ENCODE data around the gene GSC.
"Not testable (repeated sequence)": the region's sequence is repeated elsewhere in the genome, so short reads cannot be mapped to it uniquely, and the experiment has no call there.

GSC gene

GRCh38 chr14:94769391-94770250 lies at the start of gene GSC:
Gene GSC (minus strand): TSS chr14:94770113. CDS start chr14:94770015, 98 bp downstream.
- peak in 1 of 3 experiments; percentile 19 for DNase-seq (ENCODE audit: low read depth in 3 of 3)

- no peak for DNase-seq (ENCODE audit: low read depth in 3 of 3)
Observed at GRCh38 chr14:94819531-94819930, 49.6 kb upstream of the GSC start.

- DNase-seq (ENCODE audit: low read depth in 3 of 3) = no peak
Observed at GRCh38 chr14:94816113-94816512, 46.2 kb upstream of the GSC start.

DNA sequence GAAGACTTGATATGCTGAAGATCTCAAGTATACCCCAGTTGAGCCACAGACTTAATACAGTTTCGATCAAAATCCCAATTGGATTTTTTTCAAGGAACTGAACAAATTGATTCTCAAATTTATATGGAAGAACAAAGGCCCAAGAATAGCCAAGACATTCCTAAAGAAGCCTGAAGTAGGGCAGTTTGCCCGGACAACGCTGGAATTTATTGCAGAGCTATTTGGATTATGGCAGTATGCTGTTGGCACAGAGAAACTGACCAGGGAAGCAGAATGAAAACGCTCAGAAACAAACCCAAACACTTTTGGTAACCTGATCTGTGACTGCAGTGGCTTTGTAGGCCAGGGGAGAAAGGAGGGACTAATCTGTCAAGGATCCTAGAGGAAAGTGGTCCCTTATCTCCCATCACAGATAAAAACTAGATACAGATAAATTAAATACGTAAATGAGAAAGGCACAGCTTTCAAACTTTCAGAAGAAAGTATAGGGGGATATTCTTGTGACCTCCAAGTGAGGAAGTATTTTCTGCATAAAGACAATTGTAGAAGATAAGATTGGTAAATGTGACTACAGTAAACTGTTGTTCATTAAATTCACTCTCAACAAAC lies 35.9 kb upstream of the GSC start:
- DNase-seq (ENCODE audit: low read depth in 3 of 3) = no peak

DNA sequence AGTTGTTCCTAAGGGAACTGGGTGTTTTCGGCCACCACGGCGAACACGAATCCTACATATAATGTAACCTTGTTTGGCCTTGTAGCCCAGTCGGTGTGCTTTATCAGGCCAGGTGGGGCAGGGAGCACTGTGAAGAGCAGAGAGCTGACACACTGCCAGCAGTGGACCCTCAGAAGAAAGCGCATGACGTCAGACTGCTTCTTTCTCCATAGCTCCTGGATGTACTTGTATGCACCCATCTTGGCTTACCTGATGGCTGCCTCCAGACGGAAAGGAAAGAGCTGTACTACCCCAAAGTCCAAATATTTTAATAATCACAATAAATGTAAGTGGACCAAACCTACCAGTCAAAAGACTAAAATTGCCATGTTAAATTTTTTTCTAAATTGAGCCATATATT lies 31.3 kb upstream of the GSC start:
- no peak for DNase-seq (ENCODE audit: low read depth in 3 of 3)

GRCh38 chr14:94800764-94801163 lies 30.9 kb upstream of the GSC start:
- not testable (repeated sequence) for DNase-seq (ENCODE audit: low read depth in 3 of 3)

GRCh38 chr14:94797887-94798286 lies 28.0 kb upstream of the GSC start:
- DNase-seq (ENCODE audit: low read depth in 3 of 3) = no peak

DNA sequence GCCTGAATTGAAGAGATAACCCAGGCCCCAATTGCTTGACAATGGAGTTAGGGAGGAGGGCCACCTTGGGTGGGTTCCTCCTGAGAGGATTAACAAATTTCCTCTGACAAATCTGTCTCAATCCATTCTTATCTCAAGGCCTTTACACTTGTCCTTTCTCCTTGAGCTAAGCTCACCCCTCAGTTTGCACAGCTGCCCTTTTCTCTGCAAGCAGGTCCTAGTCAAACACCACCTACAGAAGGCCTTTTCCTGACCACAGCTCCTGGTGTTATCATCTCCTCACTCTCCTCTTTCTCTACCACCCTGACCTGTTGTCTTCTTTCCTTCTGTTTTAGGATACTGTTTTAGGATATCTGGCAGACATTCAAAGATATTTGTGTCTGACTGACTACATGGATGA lies 26.4 kb upstream of the GSC start:
- DNase-seq (ENCODE audit: low read depth in 3 of 3) = no peak

DNA sequence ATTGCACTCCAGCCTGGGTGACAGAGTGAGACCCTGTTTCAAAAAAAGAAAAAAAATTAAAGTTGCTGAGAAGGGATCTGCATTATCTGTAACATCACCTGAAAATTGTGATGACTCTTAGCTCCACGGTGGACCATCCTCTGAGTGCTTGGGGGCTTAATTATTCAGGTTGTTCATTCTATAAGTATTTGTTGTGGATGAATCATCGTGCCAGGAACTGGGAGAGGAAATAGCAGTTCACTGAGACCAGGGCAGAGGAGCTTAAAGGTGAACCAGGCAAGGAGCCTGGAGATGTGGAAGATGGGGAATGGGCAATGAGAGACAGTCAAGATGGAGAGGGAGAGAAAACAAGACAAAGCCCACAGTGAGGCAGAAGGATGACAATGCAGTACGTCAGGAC lies 25.5 kb upstream of the GSC start:
- DNase-seq (ENCODE audit: low read depth in 3 of 3) = no peak

DNA sequence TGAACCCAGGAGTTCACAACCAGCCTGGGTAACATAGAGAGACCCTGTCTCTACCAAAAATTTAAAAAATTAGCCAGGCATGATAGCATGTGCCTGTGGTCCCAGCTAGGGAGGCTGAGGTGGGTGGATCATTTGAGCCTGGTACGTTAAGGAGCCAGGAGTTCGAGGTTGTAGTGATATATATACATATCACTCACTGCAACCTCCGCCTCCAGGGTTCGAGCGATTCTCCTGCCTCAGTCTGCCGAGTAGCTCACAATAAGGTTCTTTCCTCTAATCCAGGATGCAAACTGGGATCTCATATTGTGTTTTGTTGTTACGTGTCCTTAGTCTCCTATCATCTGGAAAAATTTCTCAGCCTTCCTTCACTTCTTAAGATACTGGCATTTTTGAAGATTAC lies 24.0 kb upstream of the GSC start:
- no peak for DNase-seq (ENCODE audit: low read depth in 3 of 3)

GRCh38 chr14:94787655-94788054 lies 17.7 kb upstream of the GSC start:
- DNase-seq (ENCODE audit: low read depth in 3 of 3) = no peak

GRCh38 chr14:94787092-94787491 lies 17.2 kb upstream of the GSC start:
- no peak for DNase-seq (ENCODE audit: low read depth in 3 of 3)

- DNase-seq (ENCODE audit: low read depth in 3 of 3) = no peak
Observed at GRCh38 chr14:94780536-94781399, 10.9 kb upstream of the GSC start.

DNA sequence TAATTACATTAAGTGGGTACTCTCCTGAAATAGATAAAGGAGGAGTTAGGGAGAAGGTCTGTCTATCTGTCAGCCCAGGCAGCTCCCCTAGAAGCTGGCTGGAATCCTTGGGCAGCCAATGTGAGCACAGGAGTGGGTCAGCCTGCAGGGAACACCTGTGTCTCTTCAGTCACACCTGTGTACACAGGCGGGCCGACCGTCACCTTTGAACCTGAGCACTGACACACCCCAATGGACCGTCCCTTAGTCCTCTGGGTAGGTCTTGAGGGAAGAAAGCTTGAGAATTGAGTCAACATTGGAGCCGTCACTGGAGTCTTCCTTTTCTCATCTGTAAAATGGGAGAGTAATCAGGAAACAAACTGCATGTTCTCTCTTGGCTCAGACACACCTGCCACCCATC lies 9.8 kb upstream of the GSC start:
- no peak for DNase-seq (ENCODE audit: low read depth in 3 of 3)

DNA sequence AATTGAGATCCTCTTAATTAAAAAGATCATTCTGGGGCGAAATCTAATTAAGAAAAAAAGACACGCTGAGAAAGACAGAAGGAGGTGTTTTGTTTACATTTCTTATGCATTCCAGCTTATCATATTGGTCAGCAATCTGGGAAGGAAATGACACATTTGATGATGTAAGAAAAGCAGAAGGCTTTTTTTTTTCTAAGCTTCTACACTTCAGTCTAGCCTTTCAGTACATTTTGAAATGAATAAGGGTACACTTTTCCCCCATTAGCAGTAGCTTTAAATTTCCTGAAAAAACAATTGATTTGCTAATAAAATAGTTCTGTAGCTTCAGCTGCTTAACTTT lies 5.9 kb upstream of the GSC start:
- DNase-seq (ENCODE audit: low read depth in 3 of 3) = no peak

GRCh38 chr14:94775091-94775870 lies 5.4 kb upstream of the GSC start:
- DNase-seq (ENCODE audit: low read depth in 3 of 3) = no peak

GRCh38 chr14:94774344-94775090 lies 4.6 kb upstream of the GSC start:
- no peak for DNase-seq (ENCODE audit: low read depth in 3 of 3)

DNA sequence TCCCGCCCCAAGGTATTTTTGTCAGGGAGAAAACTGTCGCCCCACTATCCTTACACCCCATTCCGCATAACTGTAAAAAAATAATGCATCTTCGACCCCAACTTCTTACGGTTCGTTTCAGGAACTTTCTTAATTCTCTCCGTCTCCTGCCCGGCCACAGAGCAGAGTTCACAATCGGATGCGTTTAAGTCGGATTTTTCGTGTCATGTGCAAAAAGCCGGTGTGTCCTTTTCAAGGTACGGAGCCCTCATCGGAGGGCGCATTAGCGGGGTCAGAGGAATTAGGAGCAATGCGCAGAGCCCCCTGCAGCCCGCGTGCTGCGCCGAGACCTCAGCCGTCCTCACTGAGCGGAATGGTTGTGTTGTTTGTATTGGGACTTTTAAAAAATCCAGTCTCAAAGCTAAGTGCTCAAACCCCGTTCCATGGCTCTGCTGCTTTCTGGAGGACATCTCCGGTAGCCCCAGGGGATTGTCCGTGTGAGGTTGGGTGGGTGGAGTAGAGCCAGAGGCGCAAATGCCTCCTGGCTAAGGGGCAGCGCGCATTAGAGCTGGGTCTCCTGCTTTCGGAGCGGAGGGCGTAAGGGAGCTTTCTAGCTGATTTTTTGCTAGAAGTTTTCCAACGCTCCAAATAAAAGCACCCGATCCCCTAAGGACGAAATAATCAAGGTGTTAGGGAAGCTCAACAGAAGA lies 3.9 kb upstream of the GSC start:
- DNase-seq (ENCODE audit: low read depth in 3 of 3) = no peak

GRCh38 chr14:94773061-94773648 lies 3.2 kb upstream of the GSC start:
- DNase-seq (ENCODE audit: low read depth in 3 of 3) = no peak

GRCh38 chr14:94772548-94772947 lies 2.6 kb upstream of the GSC start:
- no peak for DNase-seq (ENCODE audit: low read depth in 3 of 3)
